HG03565 (cell line): ENCODE measurements around the gene APLP1.
"Not testable (repeated sequence)": the region's sequence is repeated elsewhere in the genome, so short reads cannot be mapped to it uniquely, and the experiment has no call there.

Source experiments
- ATAC-seq: cut with Tn5 transposase; IDR thresholded peaks from one replicate; pipeline ENCODE4 v1.9.1; 2021; ENCODE audit warnings: mild to moderate bottlenecking, moderate library complexity; ENCODE audit not compliant: unreplicated experiment

Gene APLP1

GRCh38 chr19:35852029-35852780 is 16.2 kb upstream of the APLP1 start, which contains the start of gene NPHS1:
Gene NPHS1 (minus strand): TSS chr19:35852504. CDS start chr19:35851837, 667 bp downstream.
- ATAC-seq: no peak

GRCh38 chr19:35853038-35853756 is 15.2 kb upstream of the APLP1 start:
- ATAC-seq: no peak

DNA sequence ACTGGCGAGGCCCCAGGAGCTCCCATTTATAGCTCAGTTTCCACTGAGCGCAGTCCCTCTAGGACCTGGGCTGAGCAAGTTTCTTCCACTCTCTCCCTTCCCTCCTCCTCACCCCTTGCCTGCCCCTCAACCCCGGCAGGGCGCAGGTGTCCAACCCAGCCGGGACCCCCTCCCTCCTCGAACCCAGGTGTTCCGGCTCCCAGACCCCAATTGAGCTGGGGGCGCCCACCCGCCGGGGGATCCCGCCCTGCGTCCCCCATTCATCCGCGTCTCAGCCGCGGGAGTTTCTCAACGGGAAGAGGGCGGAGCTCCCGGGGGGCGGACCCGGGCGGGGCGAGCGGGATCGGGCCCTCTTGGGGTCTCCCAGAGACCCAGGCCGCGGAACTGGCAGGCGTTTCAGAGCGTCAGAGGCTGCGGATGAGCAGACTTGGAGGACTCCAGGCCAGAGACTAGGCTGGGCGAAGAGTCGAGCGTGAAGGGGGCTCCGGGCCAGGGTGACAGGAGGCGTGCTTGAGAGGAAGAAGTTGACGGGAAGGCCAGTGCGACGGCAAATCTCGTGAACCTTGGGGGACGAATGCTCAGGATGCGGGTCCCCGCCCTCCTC is 11.7 kb upstream of the APLP1 start, which contains the start of gene KIRREL2:
TSS of gene KIRREL2 (plus strand) at position 366 of the 604 bp plus-strand sequence. CDS start at position 575, 209 bp downstream.
- ATAC-seq: no peak

- ATAC-seq: no peak
These were observed 10.1 kb upstream of the APLP1 start for GRCh38 chr19:35858311-35858710.

DNA sequence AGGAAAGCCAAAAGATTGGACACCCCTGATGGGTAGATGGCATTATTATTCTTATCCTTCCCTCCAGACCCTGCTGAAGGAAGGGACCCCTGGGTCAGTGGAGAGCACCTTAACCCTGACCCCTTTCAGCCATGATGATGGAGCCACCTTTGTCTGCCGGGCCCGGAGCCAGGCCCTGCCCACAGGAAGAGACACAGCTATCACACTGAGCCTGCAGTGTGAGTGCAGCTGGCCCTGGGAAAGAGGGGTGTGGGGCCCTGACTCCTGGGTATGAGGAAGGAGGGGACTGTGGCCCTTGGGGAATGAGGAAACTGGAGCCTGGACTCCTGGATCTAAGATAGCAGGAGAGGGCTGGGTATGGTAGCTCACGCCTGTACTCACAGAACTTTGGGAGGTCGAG is 9.0 kb upstream of the APLP1 start:
- ATAC-seq: no peak

GRCh38 chr19:35860436-35860817 is 7.9 kb upstream of the APLP1 start:
- ATAC-seq: no peak

DNA sequence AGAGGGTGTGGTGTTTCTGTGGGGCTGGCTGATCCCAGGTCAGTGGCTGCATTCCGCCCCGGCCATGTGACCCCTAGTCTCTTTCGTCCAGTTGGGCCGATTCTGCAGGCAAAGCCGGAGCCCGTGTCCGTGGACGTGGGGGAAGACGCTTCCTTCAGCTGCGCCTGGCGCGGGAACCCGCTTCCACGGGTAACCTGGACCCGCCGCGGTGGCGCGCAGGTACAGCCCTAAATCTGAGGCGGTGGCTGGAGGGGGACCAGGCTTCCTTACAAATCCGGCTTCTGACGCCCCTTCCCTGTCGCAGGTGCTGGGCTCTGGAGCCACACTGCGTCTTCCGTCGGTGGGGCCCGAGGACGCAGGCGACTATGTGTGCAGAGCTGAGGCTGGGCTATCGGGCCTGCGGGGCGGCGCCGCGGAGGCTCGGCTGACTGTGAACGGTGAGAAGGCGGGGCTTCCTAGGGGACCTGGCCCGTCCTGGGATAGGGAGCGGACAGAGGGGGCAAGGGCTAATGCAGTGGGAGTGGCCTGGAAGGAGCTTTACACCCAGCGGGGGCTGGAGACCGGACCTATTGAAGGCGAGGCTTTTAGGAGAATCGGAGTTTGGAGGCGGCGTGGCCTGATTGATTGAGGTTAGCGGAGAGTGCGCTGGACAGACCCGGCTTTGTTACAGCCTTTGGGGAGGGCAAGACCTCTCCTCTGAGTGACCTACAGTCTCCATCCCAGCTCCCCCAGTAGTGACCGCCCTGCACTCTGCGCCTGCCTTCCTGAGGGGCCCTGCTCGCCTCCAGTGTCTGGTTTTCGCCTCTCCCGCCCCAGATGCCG is 7.3 kb upstream of the APLP1 start:
- no peak for ATAC-seq

DNA sequence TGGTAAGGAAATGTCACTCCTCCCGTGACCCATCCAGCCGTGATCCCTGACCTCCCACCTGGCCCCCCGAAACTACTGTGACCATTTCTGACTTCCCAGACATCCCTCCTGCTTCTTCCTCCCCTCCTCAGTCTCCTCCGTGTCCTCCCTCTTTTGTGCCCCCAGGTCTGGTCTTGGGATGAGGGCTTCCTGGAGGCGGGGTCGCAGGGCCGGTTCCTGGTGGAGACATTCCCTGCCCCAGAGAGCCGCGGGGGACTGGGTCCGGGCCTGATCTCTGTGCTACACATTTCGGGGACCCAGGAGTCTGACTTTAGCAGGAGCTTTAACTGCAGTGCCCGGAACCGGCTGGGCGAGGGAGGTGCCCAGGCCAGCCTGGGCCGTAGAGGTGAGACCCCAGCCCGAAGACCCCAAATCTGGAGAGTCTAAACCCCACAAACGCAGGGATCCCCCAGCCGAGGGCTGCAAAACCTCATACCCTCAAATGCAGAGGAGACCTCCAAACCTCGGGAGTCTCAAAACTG is 6.7 kb upstream of the APLP1 start:
- ATAC-seq: no peak

DNA sequence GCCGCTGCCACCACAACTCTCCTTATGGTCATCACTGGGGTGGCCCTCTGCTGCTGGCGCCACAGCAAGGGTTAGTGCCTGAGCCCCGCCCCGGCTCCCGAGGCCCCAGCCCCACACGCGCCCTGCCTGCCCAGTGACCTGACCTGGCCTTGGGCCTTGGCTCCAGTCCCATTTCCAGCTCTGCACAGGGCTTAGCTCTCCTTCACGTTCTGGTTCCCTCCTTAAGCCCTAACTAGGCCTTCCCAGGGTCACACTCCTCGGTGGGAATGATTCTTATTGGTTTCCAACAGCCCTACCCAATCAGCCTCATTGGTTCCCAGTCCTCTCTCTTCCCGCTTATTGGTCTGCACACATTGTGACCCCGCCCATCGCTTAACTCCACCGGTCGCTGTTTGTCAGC is 5.8 kb upstream of the APLP1 start:
- no peak for ATAC-seq

- ATAC-seq: no peak
These were observed 5.4 kb upstream of the APLP1 start for GRCh38 chr19:35863018-35863417.

GRCh38 chr19:35868823-35869326 is 501 bp downstream of the APLP1 start:
- no peak for ATAC-seq

DNA sequence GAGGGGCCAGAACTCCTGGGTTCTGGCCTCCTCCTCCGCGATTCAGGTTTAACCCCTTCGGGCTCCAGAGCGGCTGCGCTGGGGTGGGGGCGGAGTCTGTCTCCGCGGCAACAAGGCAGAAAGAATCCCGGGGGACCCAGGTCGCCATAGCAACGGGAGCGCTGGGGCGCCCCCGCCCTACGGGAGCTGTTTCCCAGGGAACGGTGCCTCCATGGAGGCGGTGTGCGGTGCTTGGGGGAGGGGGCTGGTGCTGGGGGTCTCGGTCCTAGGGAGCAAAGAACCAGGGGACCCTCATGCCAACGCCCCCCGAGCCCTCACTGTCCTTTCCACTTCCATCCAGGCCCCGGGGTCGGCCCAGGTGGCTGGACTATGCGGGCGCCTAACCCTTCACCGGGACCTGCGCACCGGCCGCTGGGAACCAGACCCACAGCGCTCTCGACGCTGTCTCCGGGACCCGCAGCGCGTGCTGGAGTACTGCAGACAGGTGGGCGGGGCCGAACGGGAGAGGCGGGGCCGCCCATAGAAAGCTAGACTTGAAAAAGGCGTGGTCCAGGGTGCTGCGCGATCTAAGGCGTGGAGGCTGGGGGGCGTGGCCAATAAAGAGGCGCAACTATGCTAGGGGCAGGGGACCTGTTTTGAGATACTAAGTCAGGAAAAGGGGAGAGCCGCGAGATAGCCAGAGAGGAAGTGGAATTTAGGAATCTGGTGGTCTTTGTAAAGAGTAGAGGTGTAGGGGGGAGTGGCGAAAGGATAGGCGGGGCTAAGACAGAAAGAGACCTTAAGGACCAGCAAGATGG is 1.2 kb downstream of the APLP1 start:
- peak; percentile 54 for ATAC-seq

DNA sequence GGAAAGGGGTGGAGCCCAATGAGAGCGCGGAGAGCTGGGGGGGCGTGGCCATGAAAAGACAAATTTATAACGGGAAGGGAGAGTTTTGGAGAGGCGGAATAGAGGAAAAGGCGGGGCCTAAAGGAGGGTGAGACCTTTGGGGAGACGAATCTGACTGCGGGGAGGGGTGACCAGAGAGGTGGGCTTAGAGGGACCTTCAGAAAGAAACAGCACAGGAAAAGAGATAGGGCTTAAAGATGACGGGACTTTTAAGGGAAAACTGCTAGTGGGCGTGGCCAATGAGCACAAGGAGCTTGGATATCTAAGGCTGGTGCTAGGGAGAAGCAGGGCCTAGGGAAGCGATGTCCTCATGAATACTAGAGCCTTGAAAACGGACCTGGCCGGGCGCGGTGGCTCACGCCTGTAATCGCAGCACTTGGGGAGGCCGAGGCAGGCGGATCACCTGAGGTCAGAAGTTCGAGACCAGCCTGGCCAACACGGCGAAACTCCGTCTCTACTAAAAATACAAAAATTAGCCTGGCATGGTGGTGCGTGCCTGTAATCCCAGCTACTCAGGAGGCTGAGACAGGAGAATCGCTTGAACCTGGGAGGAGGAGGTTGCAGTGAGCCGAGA is 1.9 kb downstream of the APLP1 start:
- not testable (repeated sequence) for ATAC-seq

DNA sequence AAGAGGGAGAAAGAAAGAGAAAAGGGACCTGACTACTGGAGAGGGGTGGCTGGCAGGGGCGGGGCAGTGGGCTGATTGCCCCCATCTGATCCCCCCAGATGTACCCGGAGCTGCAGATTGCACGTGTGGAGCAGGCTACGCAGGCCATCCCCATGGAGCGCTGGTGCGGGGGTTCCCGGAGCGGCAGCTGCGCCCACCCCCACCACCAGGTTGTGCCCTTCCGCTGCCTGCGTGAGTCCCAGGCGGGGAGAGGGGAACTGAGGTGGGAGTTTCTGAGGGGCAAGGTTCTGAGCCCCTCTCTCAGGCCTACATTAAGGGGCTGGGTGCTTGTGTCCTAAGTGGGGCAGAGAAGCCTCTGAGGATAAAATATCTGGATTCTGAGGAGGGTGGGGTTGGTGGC is 2.4 kb downstream of the APLP1 start:
- no peak for ATAC-seq

DNA sequence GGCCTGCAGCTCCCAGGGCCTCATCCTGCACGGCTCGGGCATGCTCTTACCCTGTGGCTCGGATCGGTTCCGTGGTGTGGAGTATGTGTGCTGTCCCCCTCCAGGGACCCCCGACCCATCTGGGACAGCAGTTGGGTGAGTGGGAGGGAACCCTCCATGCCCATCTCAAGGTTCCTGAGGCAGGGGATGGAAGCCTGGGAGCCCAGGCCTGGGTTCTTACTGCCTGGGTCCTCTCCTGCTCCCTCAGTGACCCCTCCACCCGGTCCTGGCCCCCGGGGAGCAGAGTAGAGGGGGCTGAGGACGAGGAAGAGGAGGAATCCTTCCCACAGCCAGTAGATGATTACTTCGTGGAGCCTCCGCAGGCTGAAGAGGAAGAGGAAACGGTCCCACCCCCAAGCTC is 3.2 kb downstream of the APLP1 start:
- no peak for ATAC-seq

- ATAC-seq: no peak
These were observed 3.8 kb downstream of the APLP1 start for GRCh38 chr19:35872180-35872579.

DNA sequence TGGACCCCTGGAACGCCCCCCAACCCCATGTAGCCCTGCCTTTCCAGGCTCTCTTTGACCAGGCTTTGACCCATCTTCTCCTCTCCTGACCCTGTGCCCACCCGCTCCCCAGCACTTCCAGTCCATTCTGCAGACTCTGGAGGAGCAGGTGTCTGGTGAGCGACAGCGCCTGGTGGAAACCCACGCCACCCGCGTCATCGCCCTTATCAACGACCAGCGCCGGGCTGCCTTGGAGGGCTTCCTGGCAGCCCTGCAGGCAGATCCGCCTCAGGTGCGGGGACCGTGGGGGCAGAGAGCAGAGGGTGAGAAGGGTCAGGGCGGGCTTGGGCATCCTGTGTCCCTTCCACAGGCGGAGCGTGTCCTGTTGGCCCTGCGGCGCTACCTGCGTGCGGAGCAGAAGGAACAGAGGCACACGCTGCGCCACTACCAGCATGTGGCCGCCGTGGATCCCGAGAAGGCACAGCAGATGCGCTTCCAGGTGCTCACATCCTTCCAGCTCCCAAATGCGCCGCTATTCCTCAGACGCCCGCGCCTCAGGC is 6.1 kb downstream of the APLP1 start:
- no peak for ATAC-seq

DNA sequence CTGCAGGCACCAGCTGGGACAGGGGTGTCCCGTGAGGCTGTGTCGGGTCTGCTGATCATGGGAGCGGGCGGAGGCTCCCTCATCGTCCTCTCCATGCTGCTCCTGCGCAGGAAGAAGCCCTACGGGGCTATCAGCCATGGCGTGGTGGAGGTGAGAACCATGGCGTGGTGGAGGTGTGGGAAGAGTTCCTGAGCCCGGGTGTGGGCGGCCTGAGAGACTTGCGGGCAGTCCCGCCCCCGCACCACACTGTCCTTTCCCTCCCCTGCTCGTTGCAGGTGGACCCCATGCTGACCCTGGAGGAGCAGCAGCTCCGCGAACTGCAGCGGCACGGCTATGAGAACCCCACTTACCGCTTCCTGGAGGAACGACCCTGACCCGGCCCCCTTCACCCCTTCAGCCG is 10.7 kb downstream of the APLP1 start:
- no peak for ATAC-seq

DNA sequence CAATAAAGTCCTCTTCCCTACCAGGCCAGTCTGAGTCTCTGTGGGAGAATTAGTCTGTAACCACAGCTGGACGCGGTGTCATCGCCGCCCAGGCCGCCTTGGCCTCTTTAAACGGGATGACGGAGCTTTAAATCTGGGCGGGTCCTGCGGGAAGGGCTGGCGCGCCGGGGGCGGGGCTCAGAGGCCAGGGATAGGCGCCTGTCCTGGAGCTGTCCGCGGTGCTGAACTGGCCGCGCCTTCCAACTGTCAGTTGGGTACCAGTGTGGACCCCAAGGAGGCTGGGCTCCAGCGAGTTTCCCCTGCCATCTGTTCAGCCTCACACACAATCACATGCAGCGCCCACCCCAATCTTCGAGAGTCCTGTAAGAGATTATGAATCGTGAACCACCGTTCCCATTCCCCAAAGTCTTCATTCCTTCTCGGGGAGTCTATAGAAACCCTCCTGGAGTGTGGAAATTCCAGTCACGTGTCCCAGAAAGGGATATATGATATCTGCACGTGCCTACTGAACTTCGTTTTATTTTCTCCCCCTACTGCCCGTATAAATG is 11.5 kb downstream of the APLP1 start:
- ATAC-seq: no peak
